Mucosa of rectum (tissue), 2 donors: ENCODE measurements around the gene MPDZ.

ENCODE experiments used
- H3K27ac ChIP-seq, 2 donors: one replicate each; pipeline ENCODE4 v1.7.0; 2013; ENCODE audit warnings: inconsistent platforms in 2 of 2, low read depth in 2 of 2, low read length in 2 of 2
- H3K27me3 ChIP-seq, 2 donors: one replicate each; pipeline ENCODE4 v1.7.0; 2013; ENCODE audit warnings: low read length in 2 of 2; ENCODE audit not compliant: control insufficient read depth in 2 of 2, insufficient read depth in 2 of 2
- H3K36me3 ChIP-seq, 2 donors: one replicate each; pipeline ENCODE4 v1.7.0; 2013; ENCODE audit warnings: low read length in 2 of 2; ENCODE audit not compliant: control insufficient read depth in 2 of 2, insufficient read depth in 2 of 2
- H3K4me1 ChIP-seq, 2 donors: one replicate each; pipeline ENCODE4 v1.7.0; 2013; ENCODE audit warnings: low read length in 2 of 2, mild to moderate bottlenecking in 1 of 2; ENCODE audit not compliant: control insufficient read depth in 2 of 2, insufficient read depth in 2 of 2
- H3K4me3 ChIP-seq, 2 donors: one replicate each; pipeline ENCODE4 v1.7.0; 2013; ENCODE audit warnings: low read length in 2 of 2
- H3K9ac ChIP-seq, 2 donors: one replicate each; pipeline ENCODE4 v1.7.0; 2013; ENCODE audit warnings: low read length in 2 of 2, low read depth in 1 of 2, mild to moderate bottlenecking in 1 of 2
- H3K9me3 ChIP-seq, 2 donors: one replicate each; pipeline ENCODE4 v1.7.0; 2013; ENCODE audit warnings: low read length in 2 of 2; ENCODE audit not compliant: control insufficient read depth in 2 of 2
- donor health status: healthy.
- donor health status: Normal muscosa, but diverticular disease.

MPDZ gene

DNA sequence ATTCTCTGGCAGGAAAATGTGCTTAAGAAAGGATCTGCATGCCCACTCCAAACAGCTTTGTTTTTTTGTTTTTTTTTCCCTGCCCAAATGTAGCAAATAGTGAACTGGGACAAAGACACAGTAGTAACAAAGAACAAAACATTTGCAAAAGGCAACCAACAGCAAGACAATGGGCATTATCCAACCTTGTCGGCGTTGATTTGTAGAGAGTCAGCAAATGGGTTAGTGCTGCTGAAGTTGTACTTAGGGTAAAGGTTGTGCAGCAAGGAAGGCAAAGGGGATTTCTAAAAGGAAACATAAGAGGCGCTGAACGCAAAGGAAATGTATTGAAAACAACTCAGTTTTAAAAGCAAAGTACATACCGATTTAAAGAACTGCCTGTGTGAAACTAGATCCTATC is 136.2 kb downstream of the MPDZ start:
- Histone ChIP-seq H3K9me3 (no peaks in the 10 kb centered on the region), H3K27me3 (no peaks in the 10 kb centered on the region), H3K9ac (no peak overlapping the region), H3K4me3 (no peak overlapping the region), H3K36me3 (no peaks in the 10 kb centered on the region), H3K27ac (no peak overlapping the region), H3K4me1 (no peaks in the 10 kb centered on the region)

- no peaks in the 10 kb centered on the region for H3K4me1 ChIP-seq
- no peaks in the 10 kb centered on the region for H3K9me3 ChIP-seq
- H3K27me3 ChIP-seq, result no peaks in the 10 kb centered on the region
- no peak overlapping the region for H3K9ac ChIP-seq
- H3K36me3 ChIP-seq, result no peaks in the 10 kb centered on the region
- no peak overlapping the region for H3K4me3 ChIP-seq
- no peak overlapping the region for H3K27ac ChIP-seq
Observed at GRCh38 chr9:13142776-13143175, 136.7 kb downstream of the MPDZ start.

DNA sequence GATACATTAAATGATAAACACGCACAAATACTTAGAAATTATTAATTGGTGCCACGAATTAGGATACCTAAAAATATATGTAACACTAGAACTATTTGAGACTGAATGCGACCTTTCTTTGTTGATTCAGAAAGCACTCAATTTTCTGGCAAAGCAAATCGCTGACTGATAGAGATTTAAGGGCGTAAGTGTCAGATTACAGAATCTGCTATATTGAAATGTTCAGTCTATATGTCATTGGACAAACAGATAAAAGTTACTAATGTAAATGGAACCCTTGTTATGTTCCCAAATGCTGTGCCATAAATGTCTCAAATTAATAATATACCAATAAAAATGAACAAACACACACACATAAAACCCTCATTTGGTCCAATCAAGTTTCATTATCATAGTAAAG is 137.9 kb downstream of the MPDZ start:
- H3K27ac ChIP-seq, result no peak overlapping the region
- no peak overlapping the region for H3K9ac ChIP-seq
- H3K9me3 ChIP-seq, result no peaks in the 10 kb centered on the region
- no peaks in the 10 kb centered on the region for H3K27me3 ChIP-seq
- no peaks in the 10 kb centered on the region for H3K36me3 ChIP-seq
- no peak overlapping the region for H3K4me3 ChIP-seq
- H3K4me1 ChIP-seq, result no peaks in the 10 kb centered on the region

DNA sequence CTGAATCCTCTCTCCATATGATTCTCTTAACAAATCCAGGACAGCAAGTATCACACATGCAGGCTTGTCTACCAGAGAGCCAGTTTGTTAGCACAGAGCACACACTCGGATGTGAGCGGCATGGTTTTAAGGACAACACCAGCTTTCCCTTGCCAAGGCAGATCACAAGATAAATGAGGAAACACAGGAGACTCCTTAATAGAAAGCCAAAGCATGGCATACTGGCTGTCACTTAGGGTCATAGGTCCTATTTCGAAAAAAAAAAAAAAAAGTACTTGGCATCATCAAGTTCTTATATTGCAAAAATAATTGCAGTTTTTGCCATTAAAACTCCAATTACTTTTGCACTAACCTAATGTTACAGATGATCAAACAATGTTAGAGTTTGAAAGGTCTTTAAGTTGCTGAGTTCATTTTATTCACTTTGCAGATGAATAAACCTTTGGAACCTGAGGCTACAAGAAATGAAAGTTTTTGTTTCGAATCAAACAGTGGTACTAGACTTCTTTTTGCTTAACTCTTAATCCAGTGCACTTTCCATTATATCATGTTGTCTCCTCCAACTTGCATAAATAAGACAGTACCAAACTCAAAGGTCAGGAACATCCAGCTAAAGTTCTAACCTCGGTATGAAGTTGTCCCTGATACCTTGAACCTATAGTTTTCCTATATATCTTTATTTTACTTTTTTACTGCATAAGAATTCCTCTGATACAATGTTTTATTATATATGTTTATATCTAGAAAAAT is 138.5 kb downstream of the MPDZ start:
- Histone ChIP-seq H3K9ac (no peak overlapping the region), H3K27me3 (no peaks in the 10 kb centered on the region), H3K4me3 (no peak overlapping the region), H3K9me3 (no peaks in the 10 kb centered on the region), H3K36me3 (no peaks in the 10 kb centered on the region), H3K27ac (no peak overlapping the region), H3K4me1 (no peaks in the 10 kb centered on the region)

DNA sequence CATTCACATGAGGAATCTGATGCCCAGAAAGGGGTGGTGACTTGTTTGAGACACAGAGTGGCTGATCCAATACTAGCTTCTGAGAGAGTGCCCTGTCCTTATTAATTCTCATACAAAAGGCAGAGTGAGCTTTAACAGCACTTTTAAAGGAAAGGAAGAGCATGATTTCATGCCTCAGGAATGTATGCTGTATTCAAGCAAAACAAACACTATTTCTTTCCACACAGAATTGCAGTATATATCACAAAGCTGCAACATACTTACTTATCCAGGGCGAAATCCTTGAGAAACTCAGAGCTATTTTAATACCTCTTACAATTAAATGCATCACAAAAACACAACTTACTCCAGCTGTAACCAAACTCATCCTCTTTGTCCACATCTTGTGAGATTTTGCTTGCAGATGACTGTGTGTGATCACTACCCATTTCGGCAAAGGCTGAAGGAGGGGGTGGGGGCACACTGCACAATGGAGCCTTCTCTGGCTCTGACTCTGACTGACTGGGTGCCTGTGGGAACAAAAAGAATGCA is 139.8 kb downstream of the MPDZ start:
- no peak overlapping the region for H3K27ac ChIP-seq
- no peak overlapping the region for H3K4me3 ChIP-seq
- peaks cover 0 to 4% of the 10 kb centered on the region in 2 donors for H3K36me3 ChIP-seq
- H3K4me1 ChIP-seq, result no peaks in the 10 kb centered on the region
- H3K27me3 ChIP-seq, result no peaks in the 10 kb centered on the region
- no peaks in the 10 kb centered on the region for H3K9me3 ChIP-seq
- no peak overlapping the region for H3K9ac ChIP-seq

GRCh38 chr9:13137426-13137825 is 142.1 kb downstream of the MPDZ start:
- H3K27me3 ChIP-seq, result no peaks in the 10 kb centered on the region
- H3K27ac ChIP-seq, result no peak overlapping the region
- H3K4me3 ChIP-seq, result no peak overlapping the region
- peaks cover 0 to 4% of the 10 kb centered on the region in 2 donors for H3K36me3 ChIP-seq
- H3K9me3 ChIP-seq, result no peaks in the 10 kb centered on the region
- H3K9ac ChIP-seq, result no peak overlapping the region
- H3K4me1 ChIP-seq, result no peaks in the 10 kb centered on the region

DNA sequence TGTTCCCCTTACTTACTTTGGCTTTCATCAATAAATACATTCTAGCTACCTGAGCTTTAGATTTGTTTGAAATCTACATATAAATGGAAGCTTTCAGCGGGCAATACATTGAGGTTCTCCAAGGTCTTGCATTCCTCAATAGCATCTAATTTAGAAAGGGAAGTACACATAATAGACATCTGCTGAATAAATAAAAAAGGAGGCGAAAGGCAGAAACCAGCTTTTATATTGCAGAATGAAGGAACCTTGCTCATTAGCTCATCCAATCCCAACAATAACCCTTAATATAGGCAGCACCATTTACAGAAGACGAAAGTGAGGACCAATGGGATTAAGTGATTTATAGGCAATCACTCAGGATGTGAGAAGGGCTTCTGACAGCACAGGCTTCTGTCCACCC is 147.5 kb downstream of the MPDZ start:
- Histone ChIP-seq H3K9me3 (no peaks in the 10 kb centered on the region), H3K27ac (no peak overlapping the region), H3K36me3 (peaks cover 0 to 4% of the 10 kb centered on the region in 2 donors), H3K4me1 (no peaks in the 10 kb centered on the region), H3K4me3 (no peak overlapping the region), H3K27me3 (no peaks in the 10 kb centered on the region), H3K9ac (no peak overlapping the region)

GRCh38 chr9:13131416-13131815 is 148.1 kb downstream of the MPDZ start:
- H3K4me1 ChIP-seq, result no peaks in the 10 kb centered on the region
- H3K36me3 ChIP-seq, result peaks cover 0 to 4% of the 10 kb centered on the region in 2 donors
- no peaks in the 10 kb centered on the region for H3K9me3 ChIP-seq

GRCh38 chr9:13128266-13128860 is 151.1 kb downstream of the MPDZ start:
- no peaks in the 10 kb centered on the region for H3K36me3 ChIP-seq
- no peak overlapping the region for H3K27ac ChIP-seq
- no peaks in the 10 kb centered on the region for H3K9me3 ChIP-seq
- no peaks in the 10 kb centered on the region for H3K27me3 ChIP-seq
- H3K4me3 ChIP-seq, result no peak overlapping the region
- no peak overlapping the region for H3K9ac ChIP-seq
- no peaks in the 10 kb centered on the region for H3K4me1 ChIP-seq

More at GRCh38 chr9:13131416-13131815, 148.1 kb downstream of the MPDZ start:
- Histone ChIP-seq H3K27ac (no peak overlapping the region), H3K9ac (no peak overlapping the region), H3K4me3 (no peak overlapping the region), H3K27me3 (no peaks in the 10 kb centered on the region)

GRCh38 chr9:13127131-13127530 is 152.4 kb downstream of the MPDZ start:
- Histone ChIP-seq H3K4me1 (no peaks in the 10 kb centered on the region), H3K36me3 (no peaks in the 10 kb centered on the region), H3K4me3 (no peak overlapping the region), H3K9me3 (no peaks in the 10 kb centered on the region), H3K27me3 (no peaks in the 10 kb centered on the region), H3K27ac (no peak overlapping the region), H3K9ac (no peak overlapping the region)
